HK-2 (cell line): ENCODE results near the gene DCLK1.
"Not testable (repeated sequence)": the region's sequence is repeated elsewhere in the genome, so short reads cannot be mapped to it uniquely, and the experiment has no call there.

Experiments used
- DNase-seq: peaks from one replicate; pipeline ENCODE4 v3.0.0-alpha.2; 2018; ENCODE audit not compliant: unreplicated experiment

The DCLK1 gene

GRCh38 chr13:36131931-36132297 is 732 bp upstream of the DCLK1 start:
- DNase-seq, result peak; percentile 5

- peak; percentile 6 for DNase-seq
Measured at GRCh38 chr13:36130552-36131221, 495 bp downstream of the DCLK1 start.

GRCh38 chr13:36130193-36130551 is 1.0 kb downstream of the DCLK1 start:
- DNase-seq, result no peak

- no peak for DNase-seq
Measured at GRCh38 chr13:36129539-36129938, 1.6 kb downstream of the DCLK1 start.

- no peak for DNase-seq
Measured at GRCh38 chr13:36126491-36126890, 4.7 kb downstream of the DCLK1 start.

GRCh38 chr13:36125841-36126240 is 5.3 kb downstream of the DCLK1 start:
- DNase-seq, result no peak

- DNase-seq, result no peak
Measured at GRCh38 chr13:36124236-36124822, 6.9 kb downstream of the DCLK1 start.

GRCh38 chr13:36115306-36115705 is 15.9 kb downstream of the DCLK1 start:
- DNase-seq, result no peak

- no peak for DNase-seq
Measured at GRCh38 chr13:36114233-36114632, 16.9 kb downstream of the DCLK1 start.

- no peak for DNase-seq
Measured at GRCh38 chr13:36108954-36109353, 22.2 kb downstream of the DCLK1 start.

- DNase-seq, result no peak
Measured at GRCh38 chr13:36108342-36108741, 22.8 kb downstream of the DCLK1 start.

- no peak for DNase-seq
Measured at GRCh38 chr13:36107521-36107920, 23.7 kb downstream of the DCLK1 start.

- no peak for DNase-seq
Measured at GRCh38 chr13:36105726-36106125, 25.5 kb downstream of the DCLK1 start.

- no peak for DNase-seq
Measured at GRCh38 chr13:36102721-36103120, 28.5 kb downstream of the DCLK1 start.

- not testable (repeated sequence) for DNase-seq
Measured at GRCh38 chr13:36101907-36102306, 29.3 kb downstream of the DCLK1 start.

- DNase-seq, result no peak
Measured at GRCh38 chr13:36101157-36101556, 30.0 kb downstream of the DCLK1 start.

GRCh38 chr13:36098080-36098479 is 33.1 kb downstream of the DCLK1 start:
- no peak for DNase-seq

- DNase-seq, result peak; percentile 9
Measured at GRCh38 chr13:36096461-36097416, 34.4 kb downstream of the DCLK1 start.

- DNase-seq, result no peak
Measured at GRCh38 chr13:36094478-36094877, 36.7 kb downstream of the DCLK1 start.

GRCh38 chr13:36090592-36090991 is 40.6 kb downstream of the DCLK1 start:
- DNase-seq, result no peak

GRCh38 chr13:36089130-36089647 is 42.0 kb downstream of the DCLK1 start:
- no peak for DNase-seq

GRCh38 chr13:36088463-36088862 is 42.7 kb downstream of the DCLK1 start:
- no peak for DNase-seq

GRCh38 chr13:36088001-36088400 is 43.2 kb downstream of the DCLK1 start:
- no peak for DNase-seq
